H54 (cell line): ENCODE results near the gene HPN.
"Not testable (repeated sequence)": the region's sequence is repeated elsewhere in the genome, so short reads cannot be mapped to it uniquely, and the experiment has no call there.

ENCODE experiments used
- DNase-seq: peaks from one replicate; pipeline ENCODE4 v3.0.0; 2011; ENCODE audit warnings: low spot score, mixed read lengths; ENCODE audit not compliant: insufficient read length
- FAIRE-seq: peaks from 3 replicates; lab custom pipeline; 2011; peaks lifted over from hg19 to GRCh38; lab: Jason Lieb, UNC
- POLR2A ChIP-seq: IDR thresholded peaks from 2 replicates; pipeline ENCODE4 v1.6.1; 2011; ENCODE audit warnings: low read depth, mild to moderate bottlenecking, low read length

HPN gene

DNA sequence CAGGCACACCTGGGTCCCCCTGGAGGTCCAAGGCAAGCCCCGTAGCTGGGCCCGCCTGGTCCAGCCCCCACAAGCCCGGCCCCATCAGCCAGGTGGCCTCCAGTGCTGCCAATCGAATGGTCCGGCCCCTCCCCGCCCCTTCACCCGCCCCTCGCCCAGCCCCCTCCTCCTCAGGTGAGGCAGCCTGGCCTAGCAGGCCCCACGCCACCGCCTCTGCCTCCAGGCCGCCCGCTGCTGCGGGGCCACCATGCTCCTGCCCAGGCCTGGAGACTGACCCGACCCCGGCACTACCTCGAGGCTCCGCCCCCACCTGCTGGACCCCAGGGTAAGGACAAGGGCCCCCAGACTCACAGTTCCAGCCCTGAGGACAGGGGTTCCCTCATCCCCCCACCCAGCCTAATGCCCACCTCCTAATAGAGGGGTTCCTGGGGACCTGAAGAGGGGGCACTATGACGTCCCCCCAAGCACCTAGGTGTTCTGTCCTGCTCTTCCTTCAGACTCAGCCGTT, at the start of gene HPN:
Gene HPN, plus strand, starts transcription at position 174 of the 508 bp plus-strand sequence. CDS start 786 bp downstream, outside the sequence.
- no peak for TF ChIP-seq POLR2A
- DNase-seq (no peak), FAIRE-seq (no peak)

GRCh38 chr19:34992582-34992981, 48.9 kb upstream of the HPN start:
- not testable (repeated sequence) for FAIRE-seq, DNase-seq

- DNase-seq: no peak
- TF ChIP-seq POLR2A: no peak
- no peak for FAIRE-seq
These were observed 47.3 kb upstream of the HPN start for GRCh38 chr19:34994286-34994642.

- FAIRE-seq (no peak), DNase-seq (no peak)
- TF ChIP-seq POLR2A: no peak
These were observed 46.6 kb upstream of the HPN start for GRCh38 chr19:34994643-34995541.

GRCh38 chr19:34995551-34995950, 46.0 kb upstream of the HPN start:
- FAIRE-seq: no peak

GRCh38 chr19:34997071-34997617, 44.4 kb upstream of the HPN start:
- no peak for FAIRE-seq
- no peak for TF ChIP-seq POLR2A
- DNase-seq: no peak

More at GRCh38 chr19:34995551-34995950, 46.0 kb upstream of the HPN start:
- no peak for TF ChIP-seq POLR2A
- no peak for DNase-seq

GRCh38 chr19:34998224-34998623, 43.3 kb upstream of the HPN start:
- FAIRE-seq, DNase-seq: not testable (repeated sequence)

DNA sequence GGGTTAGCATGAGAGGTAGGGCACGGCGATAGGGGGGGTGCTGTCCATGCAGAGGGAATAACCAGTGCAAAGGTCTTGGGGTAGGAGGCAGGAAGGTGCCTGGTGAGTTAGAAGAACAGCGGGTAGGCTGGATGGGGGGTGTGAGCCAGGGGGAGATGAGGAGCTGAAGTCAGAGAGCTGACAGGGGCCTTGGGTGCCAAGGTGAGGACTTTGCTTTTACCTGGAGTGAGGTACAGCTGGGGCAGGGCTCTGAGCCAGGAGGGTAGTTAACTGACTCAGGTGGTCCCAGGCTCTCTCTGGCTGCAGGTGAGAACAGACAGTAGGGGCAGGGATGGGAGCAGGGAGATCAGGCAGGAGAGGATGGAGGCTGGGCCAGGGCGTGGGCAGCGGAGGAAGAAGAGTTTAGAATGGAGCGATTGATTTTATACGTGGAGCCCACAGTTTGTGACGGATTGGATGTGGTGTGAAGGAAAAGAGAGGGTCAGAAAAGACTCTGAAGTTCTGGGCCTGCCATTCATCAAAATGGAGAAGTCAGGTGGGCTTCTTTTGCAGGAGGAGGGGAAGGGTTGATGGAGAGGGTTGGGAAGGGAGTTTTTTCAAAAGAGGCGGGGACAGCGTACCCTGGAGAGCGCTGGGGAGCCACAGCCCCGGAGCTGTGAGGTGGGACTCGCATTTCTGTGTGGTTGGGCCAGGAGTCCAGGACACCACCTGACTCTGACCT, 42.6 kb upstream of the HPN start:
- DNase-seq (no peak), FAIRE-seq (no peak)
- no peak for TF ChIP-seq POLR2A

DNA sequence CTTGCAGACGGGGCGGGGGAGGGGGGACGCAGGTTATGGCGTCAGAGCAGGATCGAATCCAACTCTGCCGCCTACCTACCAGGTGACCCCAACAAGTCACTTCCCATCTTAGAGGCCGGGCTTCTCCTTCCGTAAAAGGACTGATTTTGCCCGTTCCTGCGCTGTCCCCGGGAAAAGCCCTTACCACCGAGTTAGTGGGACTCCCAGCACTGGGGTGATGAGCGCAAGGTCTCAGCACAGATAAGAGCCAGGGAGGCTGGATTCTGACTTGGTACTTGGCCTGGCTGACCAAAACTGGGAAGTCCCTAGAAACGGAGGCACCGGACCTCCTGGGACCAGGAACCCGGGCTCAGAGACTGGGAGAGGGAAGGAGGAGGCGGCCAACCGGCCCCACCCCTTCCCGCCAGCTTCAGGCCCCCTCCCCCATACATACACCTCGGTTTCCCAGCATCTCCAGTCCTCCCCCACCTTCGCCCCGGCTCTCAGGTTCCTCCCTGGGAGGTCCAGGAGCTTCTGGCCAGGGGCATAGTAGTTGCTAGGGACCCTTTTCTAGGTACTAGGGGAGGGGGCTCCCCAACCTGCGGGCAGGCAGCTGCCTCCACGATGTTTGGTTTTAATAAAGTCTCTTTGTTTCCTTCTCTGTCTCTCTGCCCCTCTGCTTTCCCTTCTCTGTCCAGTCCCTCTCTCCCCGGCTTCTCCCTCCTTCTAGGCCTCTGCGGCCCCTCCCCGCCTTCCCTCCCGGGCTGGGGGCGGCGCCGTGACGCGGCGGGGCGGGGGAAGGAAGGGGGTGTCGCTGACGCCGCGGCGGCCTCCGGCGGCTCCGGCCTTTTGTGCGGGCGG, 41.8 kb upstream of the HPN start, which contains the start of gene GRAMD1A:
Gene GRAMD1A, plus strand, starts transcription at position 826 of the 840 bp plus-strand sequence. CDS start 156 bp downstream, outside the sequence.
- DNase-seq (peak; percentile 98), FAIRE-seq (no peak)
- TF ChIP-seq POLR2A: peak; percentile 14; the same call in 1 of the 2 replicates

DNA sequence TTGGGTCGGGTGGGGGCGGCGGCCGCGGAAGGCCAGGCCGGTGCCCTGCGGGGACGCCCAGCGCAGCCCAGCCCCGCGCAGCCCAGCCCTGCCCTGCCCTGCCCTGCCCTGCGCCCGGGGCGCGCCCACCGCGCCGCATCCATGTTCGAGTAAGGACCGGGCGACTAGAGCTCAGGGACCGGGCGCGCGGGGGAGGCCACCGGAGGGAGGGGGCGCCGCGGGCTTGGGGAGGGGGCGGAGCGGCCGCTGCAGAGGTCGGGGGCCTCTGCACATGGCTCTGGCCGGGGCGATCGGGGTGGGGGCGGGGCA, 41.2 kb upstream of the HPN start:
- DNase-seq: no peak
- FAIRE-seq: no peak
- TF ChIP-seq POLR2A: peak; percentile 67; the same call in 1 of the 2 replicates

DNA sequence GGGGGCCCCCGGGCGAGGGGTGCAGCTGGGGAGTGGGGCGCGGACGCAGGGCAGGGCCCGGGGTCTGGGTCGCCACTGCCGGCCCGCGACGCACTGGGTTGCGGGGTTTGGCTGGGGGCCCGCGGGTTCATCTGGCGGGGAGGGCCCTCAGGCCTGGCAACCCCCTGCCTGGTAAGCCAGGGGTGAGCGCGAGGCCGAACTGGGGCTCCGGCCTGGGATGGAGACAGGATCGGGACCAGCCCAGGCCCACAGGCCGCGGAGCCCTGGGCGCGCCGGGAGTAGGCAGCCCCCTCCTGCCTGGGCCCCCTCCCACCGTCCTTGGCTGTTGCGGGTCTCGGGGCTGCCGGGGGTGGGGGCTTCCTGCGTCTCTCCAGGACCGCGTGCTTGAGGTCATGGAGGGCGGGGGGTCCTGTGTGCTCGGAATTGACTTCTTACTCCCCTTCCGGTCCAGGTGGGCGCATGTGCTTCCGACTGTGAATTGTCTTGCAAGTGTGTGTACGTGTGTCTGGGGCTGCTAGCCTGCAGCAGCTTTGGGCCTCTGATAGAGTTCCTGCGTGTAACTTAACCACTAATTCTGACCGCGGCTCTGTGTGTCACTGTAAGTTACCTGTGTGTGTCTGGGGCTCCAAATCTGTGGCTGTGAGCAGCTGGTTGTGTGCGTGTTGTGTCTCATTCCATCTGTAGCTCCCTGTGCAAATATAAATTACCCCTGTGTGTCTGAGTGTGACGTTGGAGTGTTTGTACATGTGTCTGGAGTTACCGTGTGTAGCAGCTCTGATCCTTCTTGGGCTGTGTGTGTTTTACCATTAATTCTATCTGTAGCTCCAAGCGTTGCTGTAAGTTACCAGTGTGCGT, 40.6 kb upstream of the HPN start:
- TF ChIP-seq POLR2A: no peak
- FAIRE-seq: no peak
- DNase-seq: peak; percentile 65

- DNase-seq: no peak
- FAIRE-seq: no peak
- no peak for TF ChIP-seq POLR2A
These were observed 39.4 kb upstream of the HPN start for GRCh38 chr19:35002037-35002535.
